Activated naive CD4-positive, alpha-beta T cell treated with anti-CD3 and anti-CD28 coated beads, Interleukin-2, amount 50 U/mL, for 72 hours (primary cell): ENCODE data around the gene PRKAA2. TPM values are rescaled to one million over a fixed set of nuclear protein-coding genes. Genes with fewer than 3 reads are reported as not detected.

ENCODE experiments used
- ATAC-seq, 2 donors: fragments of 150-1000 bp; cut with Tn5 transposase; 2 replicates each; pipeline ENCODE4 v1.10.0; 2021; ENCODE audit warnings: mild to moderate bottlenecking in 2 of 2, moderate library complexity in 2 of 2
- DNase-seq, 2 donors: peaks; one replicate each; pipeline ENCODE4 v3.0.0; 2021 to 2022; ENCODE audit warnings: low spot score in 2 of 2
- H3K27ac Mint-ChIP-seq, 2 donors: one replicate each; pipeline ENCODE4 v1.8.0; 2022; ENCODE audit warnings: mild to moderate bottlenecking in 2 of 2, mixed read lengths in 2 of 2
- H3K36me3 Mint-ChIP-seq, 2 donors: one replicate each; pipeline ENCODE4 v1.8.0; 2022; ENCODE audit warnings: mixed read lengths in 2 of 2
- H3K9me3 Mint-ChIP-seq, 2 donors: one replicate each; pipeline ENCODE4 v1.8.0; 2022; ENCODE audit warnings: mixed read lengths in 2 of 2
- total RNA-seq, 2 donors: library from RNA; stranded (reverse); gene quantifications; one replicate each; pipeline ENCODE4 v1.2.3, GENCODE V29; 2022

The PRKAA2 gene
- total RNA-seq, 2 donors from 2014 or later = 0.08 TPM; not detected in 1

DNA sequence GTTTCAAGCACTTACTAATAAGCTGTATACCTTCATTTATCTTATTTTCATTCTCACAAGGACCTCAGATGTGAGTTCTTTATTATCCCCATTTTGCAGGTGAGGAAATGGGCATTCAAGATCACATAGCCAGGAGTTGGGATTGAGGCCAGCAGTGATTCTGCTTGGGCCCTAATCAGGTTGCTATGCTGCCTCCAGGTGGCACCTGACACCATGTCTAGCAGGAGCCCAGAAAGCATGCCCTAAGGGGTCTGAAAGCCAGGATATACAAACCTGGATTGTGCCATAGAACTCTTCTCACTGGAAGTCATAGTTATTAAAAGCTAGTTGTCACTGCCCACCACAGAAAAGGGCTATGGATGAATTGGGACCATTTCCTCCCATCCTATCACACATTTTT, 113.0 kb downstream of the PRKAA2 start:
- H3K27ac Mint-ChIP-seq = no peak overlapping the region
- no peaks in the 10 kb centered on the region for H3K36me3 Mint-ChIP-seq
- ATAC-seq (no peak), DNase-seq (no peak)
- peaks cover 0 to 5% of the 10 kb centered on the region in 2 donors for H3K9me3 Mint-ChIP-seq

DNA sequence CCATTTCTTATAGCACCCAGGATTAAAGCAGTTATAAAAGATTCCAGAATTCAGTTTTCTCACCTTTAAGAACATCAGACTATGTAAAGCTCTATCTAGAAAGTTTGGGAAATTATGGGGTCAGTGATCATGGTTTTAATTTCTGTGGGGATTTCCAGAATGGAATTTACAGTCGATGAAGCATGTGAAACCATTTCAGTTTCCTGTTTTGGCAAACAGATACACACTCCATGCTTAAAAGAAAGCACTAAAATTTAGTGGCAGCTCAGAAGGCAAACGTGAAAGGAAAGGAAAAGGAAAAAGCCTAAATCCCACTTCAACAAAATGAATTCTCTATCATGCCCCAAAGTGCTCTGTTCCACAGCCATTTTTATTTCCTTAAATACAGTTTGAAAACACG, 113.7 kb downstream of the PRKAA2 start:
- DNase-seq (no peak), ATAC-seq (no peak)
- H3K27ac Mint-ChIP-seq = no peak overlapping the region
- peaks cover 0 to 5% of the 10 kb centered on the region in 2 donors for H3K9me3 Mint-ChIP-seq
- H3K36me3 Mint-ChIP-seq = no peaks in the 10 kb centered on the region

Other genes with a start within 250 kb of the PRKAA2 start
- not detected for gene PLPP3, start 65.8 kb upstream of the PRKAA2 start, total RNA-seq
- not detected for gene FYB2, start 174.1 kb downstream of the PRKAA2 start, total RNA-seq
- gene C8A, start 209.5 kb downstream of the PRKAA2 start, total RNA-seq = not detected